Measurements from ENCODE around the gene TSPAN6.

Gene TSPAN6

DNA sequence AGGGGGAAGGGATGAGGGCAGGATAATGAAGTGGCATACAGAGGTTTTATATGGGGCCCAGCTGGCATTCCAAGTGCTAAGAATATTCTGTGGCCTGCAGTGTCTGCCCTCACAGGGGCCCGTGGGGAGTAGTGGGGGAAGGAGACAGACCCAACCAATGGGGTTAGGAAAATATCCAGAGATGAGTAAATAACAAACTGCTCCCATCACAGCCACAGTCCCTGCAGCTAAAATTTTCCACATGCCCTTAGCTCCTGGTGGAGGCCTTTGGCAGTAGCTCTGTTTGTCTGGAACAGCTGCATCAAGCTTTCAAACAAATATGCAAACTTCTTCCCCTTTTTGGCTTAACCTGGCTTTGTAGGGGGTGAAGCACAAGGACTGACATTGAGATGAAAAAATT, 10.5 kb upstream of the TSPAN6 start:
- no peak for DNase-seq

- no peak for DNase-seq
These were observed 8.5 kb upstream of the TSPAN6 start for GRCh38 chrX:100645106-100645505.

DNA sequence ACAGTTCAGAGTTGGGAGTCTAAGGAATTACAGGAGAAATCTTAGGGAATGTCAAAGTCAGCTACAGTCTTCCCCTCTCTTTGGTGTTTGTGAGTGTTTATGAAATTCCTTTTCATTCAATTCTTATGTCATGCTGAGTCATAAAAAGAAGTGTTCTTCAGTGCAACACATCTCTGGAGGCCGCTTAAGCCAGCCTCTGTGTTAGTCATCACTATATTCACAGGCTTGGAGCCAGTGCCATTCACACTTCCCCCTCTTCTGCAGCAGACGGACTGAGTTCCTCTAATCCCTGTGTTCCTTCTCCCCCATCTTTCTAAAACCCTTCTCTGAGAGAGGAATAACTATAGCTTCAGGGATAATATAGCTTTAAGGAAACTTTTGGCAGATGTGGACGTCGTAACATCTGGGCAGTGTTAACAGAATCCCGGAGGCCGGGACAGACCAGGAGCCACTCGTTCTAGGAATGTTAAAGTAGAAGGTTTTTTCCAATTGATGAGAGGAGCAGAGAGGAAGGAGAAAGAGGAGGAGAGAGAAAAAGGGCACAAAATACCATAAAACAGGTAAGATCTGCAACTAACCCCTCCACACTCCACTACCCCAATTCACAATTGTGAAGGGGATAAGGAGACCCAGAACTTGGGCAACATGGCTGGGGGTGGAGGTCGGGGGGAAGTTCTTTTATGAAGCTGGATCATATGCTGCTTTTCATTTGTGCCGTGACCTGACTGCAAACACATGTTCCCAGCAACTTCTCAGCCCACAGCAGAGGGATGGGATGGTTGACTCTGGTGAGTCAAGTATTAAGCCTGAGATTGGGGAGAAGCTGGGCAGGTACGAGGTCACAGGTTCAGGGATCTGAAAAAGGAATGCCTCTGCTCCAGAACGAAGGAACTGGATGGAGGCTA, 7.6 kb upstream of the TSPAN6 start, which contains the start of gene SRPX2:
Gene SRPX2, plus strand, starts transcription at position 244 of the 905 bp plus-strand sequence. CDS start 2,124 bp downstream, outside the sequence.
- no peak for DNase-seq

- DNase-seq = no peak
These were observed 6.6 kb upstream of the TSPAN6 start for GRCh38 chrX:100643212-100643611.

- DNase-seq = no peak
These were observed 5.7 kb upstream of the TSPAN6 start for GRCh38 chrX:100642290-100642689.

DNA sequence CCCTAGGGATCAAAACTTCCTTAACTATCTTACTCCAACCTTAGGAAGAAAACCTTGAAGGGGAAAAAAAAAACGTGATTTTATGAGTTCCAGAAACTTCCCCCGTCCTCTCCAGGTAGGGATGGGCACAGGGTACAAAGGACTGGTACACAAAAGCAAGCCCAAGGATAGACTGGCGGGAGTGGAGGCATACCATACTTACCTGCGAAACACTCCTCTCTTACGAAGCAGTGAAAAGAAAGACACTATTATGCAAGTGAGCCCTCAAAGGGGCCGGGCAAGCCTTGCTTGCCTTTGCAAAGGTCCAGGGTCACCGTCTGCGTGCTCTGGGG, 651 bp downstream of the TSPAN6 start:
- no peak for DNase-seq

GRCh38 chrX:100635040-100635439, 1.6 kb downstream of the TSPAN6 start:
- no peak for DNase-seq

DNA sequence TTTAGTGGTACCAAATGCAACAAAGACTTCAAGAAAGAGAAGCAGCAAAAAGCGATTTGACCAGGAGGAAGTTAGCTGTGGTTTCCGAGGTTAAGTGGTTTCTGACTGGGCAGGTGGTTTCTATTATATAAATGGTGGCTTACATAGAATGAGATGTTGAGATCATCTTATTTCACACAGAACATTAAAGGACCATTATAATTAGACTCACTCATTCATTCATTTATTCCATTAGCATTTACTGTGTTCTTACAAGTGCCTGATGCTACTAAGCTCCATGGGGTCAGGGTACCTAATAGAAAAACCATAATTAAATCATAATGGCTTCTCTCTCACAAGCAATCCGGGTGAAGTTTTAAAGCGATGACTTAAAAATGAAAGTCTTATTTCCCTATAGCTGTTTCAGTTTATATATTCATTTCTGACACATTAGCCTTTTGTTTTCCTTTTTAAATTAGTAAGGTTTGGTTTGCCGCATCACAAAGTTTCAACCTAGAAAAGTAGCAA, 10.6 kb downstream of the TSPAN6 start:
- no peak for DNase-seq

GRCh38 chrX:100623001-100623400, 13.6 kb downstream of the TSPAN6 start:
- no peak for DNase-seq

DNA sequence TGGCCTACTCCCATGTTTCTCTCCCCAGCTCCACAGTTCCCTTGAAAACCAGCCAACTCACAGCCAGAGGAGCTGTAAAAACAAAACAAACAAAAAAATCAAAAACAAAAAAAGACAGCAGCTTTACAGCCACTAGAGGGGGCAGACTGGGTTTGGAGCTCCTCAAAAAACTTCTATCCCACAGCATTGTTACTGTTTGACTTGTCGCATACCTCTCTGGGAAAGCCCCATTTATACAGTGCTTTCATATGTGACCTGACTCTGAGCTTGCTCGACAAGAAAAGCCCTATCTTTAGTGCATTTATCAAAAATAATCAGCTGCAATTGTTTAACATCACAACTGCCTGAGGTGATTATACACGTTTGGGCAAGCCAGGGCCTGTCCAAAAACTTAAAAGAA, 21.6 kb downstream of the TSPAN6 start:
- no peak for DNase-seq

DNA sequence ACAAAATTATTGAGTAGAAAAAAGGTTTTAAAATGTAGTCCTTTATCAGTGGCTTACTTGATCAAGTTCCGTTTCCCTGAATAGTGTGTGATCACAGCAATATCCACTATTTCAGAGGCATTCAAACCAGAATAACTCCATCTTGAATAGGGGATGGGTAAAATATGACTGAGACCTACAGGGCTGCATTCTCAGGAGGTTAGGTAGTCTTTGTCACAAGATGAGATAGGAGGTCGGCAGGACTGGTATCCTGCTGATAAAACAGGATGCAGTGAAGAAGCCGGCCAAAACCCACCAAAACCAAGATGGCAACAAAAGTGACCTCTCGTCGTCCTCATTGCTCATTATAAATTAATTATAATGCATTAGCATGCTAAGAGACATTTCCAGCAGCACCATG, 24.7 kb downstream of the TSPAN6 start:
- no peak for DNase-seq

- DNase-seq = no peak
These were observed 27.0 kb downstream of the TSPAN6 start for GRCh38 chrX:100609591-100609990.

DNA sequence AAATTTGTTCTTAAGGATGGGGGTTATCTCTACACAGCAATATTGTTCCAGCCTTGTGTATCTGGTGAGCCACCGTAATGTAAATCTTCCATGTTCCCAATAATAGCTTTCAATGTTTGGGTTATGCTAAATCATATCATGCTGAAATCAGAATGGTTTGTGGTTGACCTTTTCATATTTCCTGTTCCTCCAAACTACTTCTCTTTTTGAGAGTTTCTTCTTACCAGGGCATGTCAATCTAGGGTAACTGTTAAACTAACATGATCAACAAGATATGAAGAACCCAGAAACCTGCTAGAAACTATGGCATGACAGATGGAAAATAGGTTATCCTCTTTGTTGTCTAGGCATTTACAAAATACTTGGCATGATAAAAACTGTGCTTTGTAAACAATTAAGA, 29.9 kb downstream of the TSPAN6 start:
- DNase-seq = no peak

DNA sequence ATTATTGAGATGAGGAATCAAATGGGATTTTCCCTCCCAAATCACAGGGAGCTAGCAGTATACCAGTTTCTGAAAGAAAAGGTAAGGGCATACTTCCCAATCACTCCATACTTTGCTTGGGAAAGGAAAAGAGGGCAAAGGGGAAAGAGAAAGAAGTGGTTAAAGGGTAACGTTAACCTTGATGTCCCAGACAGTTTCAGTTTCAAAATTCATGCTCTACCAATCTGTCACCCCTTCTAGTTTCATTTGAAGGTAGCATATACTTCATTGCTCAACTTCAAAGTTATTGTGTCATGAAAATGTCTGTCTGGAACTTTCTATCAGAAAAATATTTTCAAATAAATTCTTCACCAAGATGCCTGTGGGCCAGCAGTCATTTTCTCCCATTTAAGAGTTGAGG, 35.8 kb downstream of the TSPAN6 start:
- DNase-seq = no peak

DNA sequence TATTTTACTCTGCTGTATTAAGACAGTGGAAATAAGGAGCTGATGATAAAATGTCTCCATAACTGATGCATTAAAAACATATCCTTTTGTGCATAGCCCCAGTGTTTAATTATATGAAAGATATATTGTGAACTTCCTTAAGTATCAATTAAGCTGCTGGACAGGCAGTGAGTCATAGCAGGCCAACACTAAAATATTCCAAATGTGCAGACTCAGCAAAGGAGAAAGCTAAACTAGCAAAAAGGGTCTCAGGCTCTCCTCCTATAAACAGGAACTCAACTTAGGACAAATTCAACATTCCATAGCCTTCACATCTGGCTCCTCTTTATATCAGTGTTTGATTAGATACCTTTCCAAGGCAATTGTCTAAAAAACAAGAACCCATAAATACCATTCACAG, 36.3 kb downstream of the TSPAN6 start:
- DNase-seq = no peak

- DNase-seq = no peak
These were observed 37.1 kb downstream of the TSPAN6 start for GRCh38 chrX:100599456-100599855.

DNA sequence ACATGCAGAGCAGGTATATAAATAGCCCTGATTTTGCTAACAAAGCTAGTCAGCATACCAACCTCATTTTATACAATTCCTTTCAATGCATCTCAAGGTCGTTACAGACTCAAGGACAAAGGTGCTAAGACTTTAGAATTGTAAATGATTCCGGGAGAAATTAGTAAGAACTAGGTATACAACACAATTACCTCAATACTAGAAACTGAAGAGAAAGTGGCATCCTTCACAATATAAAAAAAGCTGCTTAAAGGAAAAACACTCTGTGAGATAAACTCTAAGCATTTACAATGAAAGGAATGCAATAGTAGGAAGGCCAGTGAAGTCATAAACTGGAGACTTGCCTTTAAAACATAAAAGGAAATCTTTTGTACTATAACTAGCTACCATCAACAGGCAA, 40.0 kb downstream of the TSPAN6 start:
- no peak for DNase-seq

DNA sequence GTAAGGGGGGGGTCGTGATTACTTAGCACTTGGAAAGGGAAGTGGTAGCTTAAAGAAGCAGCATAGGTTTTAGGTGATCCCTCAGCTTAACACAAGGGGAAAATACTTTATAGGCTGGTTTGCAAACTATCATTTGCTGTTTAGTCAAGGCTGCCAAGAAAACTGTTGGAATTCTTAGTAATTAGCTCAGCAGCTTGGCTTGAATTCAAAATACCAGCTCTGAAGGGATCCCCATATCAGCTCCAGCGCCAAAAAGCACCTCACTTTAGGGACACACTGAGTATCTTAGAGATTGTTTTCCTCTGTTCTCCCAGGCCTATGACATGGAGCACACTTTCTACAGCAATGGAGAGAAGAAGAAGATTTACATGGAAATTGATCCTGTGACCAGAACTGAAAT, 43.0 kb downstream of the TSPAN6 start:
- no peak for DNase-seq

DNA sequence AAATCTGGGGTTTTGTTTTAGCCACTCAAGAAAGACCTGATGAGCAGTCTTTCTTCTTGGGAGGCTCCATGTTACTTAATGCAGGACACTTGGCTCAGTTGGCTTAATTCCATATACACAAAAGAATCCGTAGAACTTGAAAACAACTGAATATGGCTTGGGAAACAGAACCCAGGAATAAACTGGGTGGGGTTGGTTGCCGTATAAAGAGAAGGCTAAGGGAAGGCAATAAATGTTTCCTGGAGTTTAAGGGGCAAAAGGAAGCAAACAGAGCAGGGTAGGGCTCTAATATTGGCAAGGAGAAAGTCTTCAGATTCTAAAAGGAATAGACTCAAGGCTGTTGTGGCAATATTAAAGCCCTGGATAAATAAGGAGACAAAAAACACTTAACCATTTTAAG, 43.5 kb downstream of the TSPAN6 start:
- no peak for DNase-seq

GRCh38 chrX:100591256-100592051, 45.2 kb downstream of the TSPAN6 start:
- no peak for DNase-seq

DNA sequence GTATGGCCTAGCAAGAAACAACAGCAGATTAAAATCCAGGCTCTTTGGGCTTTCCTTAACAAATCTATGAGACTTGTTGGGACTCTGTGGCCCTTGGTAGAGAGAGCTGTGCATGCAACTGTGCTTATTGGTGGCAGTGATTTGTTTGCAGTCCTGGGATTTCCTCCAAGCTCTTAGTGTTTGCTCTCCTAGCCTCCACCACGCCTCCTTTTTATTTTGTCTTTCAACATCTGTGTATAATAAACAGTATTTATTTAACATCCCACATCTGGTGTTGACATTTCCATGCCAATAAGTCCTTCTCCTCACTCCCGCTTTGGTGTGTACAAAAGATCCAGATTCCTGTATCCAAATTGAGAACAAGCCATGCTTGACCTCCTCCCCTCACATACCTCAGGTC, 48.7 kb downstream of the TSPAN6 start:
- no peak for DNase-seq

- DNase-seq = no peak
These were observed 49.9 kb downstream of the TSPAN6 start for GRCh38 chrX:100586747-100587146.

GRCh38 chrX:100584611-100585010, 52.0 kb downstream of the TSPAN6 start, which contains the start of gene TNMD:
Gene TNMD (plus strand): TSS chrX:100584936. CDS start chrX:100585019, 83 bp downstream.
- no peak for DNase-seq
